Activated naive CD4-positive, alpha-beta T cell treated with anti-CD3 and anti-CD28 coated beads, Interleukin-2, amount 10 ng/mL, durations not matched to agents 7 days and 5 days (primary cell): ENCODE results near the gene AAR2.

Source experiments
- CTCF ChIA-PET: fragments of 350-600 bp; sonication (Branson Sonifier 250); formaldehyde crosslinking; loops from one replicate; lab custom pipeline; 2021; ENCODE audit warnings: antibody characterized with exemption; lab: Charles Lee
- DNase-seq: peaks from one replicate; pipeline ENCODE4 v3.0.0-alpha.2; 2020
- H3K27ac Mint-ChIP-seq: one replicate; pipeline ENCODE4 v1.8.0; 2021; ENCODE audit warnings: mild to moderate bottlenecking, moderate library complexity, mixed read lengths
- H3K27me3 Mint-ChIP-seq: one replicate; pipeline ENCODE4 v1.8.0; 2021; ENCODE audit warnings: mild to moderate bottlenecking, mixed read lengths
- H3K36me3 Mint-ChIP-seq: one replicate; pipeline ENCODE4 v1.8.0; 2021; ENCODE audit warnings: mixed read lengths
- H3K4me1 Mint-ChIP-seq: one replicate; pipeline ENCODE4 v1.8.0; 2021; ENCODE audit warnings: mixed read lengths
- H3K4me3 Mint-ChIP-seq: one replicate; pipeline ENCODE4 v1.8.0; 2021; ENCODE audit warnings: mild to moderate bottlenecking, moderate library complexity, mixed read lengths
- H3K9me3 Mint-ChIP-seq: one replicate; pipeline ENCODE4 v1.8.0; 2021; ENCODE audit warnings: mixed read lengths

AAR2 gene

DNA sequence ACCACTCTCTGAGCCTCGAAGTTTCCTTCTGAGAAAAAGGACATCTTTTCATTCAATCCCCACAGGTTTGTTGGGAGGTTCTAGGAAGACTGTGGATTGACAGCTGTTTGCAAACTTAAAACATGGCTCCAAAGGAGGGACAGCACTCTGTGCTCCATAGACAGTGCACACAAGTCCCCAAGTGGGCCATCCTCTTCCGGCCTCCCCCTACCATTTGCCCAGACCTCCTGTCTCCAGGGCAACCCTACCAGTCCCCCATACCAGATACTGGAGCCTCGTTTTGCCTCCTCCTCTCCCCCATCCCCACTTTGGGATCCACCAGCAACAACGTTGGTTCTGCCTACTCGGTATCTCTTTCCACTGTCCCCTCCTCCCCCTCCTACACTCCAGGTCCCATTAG lies 61.4 kb downstream of the AAR2 start:
- no peak overlapping the region for H3K4me3 Mint-ChIP-seq
- no peak overlapping the region for H3K27ac Mint-ChIP-seq
- no peak for DNase-seq
- no peaks in the 10 kb centered on the region for H3K4me1 Mint-ChIP-seq
- H3K27me3 Mint-ChIP-seq, result peaks cover 67% of the 10 kb centered on the region
- CTCF ChIA-PET, result no interaction called here
- no peaks in the 10 kb centered on the region for H3K36me3 Mint-ChIP-seq
- H3K9me3 Mint-ChIP-seq, result no peaks in the 10 kb centered on the region

DNA sequence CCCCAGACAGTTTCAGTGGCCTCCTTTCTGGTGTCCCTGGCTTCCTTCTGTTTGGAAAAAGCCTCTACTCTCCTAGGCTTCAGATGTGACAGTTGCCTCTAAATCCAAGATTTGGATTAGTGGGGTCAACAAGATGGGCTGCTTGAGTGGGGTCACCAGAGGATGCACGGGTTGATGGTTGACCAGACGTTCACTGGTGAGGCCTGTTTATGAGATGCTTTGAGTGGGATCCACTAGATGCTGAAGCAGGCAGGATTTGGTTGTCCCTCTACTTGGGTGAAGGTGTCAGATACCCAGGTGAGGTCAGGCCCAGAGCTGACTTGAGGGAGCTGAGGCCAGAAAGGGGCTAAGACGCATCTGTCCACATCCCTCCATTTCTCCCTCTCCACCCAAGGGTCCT lies 61.8 kb downstream of the AAR2 start:
- H3K27ac Mint-ChIP-seq, result no peak overlapping the region
- no peak overlapping the region for H3K4me3 Mint-ChIP-seq
- H3K27me3 Mint-ChIP-seq, result peaks cover 70% of the 10 kb centered on the region
- H3K4me1 Mint-ChIP-seq, result no peaks in the 10 kb centered on the region
- DNase-seq, result no peak
- H3K36me3 Mint-ChIP-seq, result no peaks in the 10 kb centered on the region
- CTCF ChIA-PET, result no interaction called here
- H3K9me3 Mint-ChIP-seq, result no peaks in the 10 kb centered on the region

DNA sequence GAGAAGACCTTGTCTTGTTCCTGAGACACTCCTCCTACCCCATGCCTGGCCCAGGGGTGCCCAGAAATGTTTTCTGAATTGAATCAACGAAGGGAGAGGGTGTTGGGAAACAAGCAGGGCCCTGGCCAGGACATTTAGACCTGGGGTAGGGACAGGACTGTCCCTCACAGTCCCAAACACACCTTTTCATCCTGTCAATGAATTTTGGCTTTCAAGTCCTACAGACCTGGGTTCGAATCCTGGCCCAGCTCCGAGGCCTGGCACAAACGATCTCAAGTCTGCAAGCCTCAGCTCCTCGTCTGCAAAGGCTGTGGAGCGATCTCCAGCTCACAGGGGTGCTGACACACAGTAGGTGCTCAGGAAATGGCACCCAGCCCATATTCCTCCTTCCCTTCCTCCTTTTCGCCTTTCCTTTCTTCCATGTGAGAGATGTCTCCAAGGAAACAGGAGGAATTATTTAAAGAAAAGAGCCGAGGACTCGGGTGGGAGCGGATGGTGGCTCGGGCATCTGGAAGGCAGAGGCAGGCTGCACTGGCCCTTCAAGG lies 62.6 kb downstream of the AAR2 start:
- CTCF ChIA-PET, result no interaction called here
- Mint-ChIP-seq H3K27ac (no peak overlapping the region), H3K4me1 (no peaks in the 10 kb centered on the region), H3K36me3 (no peaks in the 10 kb centered on the region), H3K9me3 (no peaks in the 10 kb centered on the region), H3K4me3 (no peak overlapping the region), H3K27me3 (peaks cover 75% of the 10 kb centered on the region)
- DNase-seq, result no peak

DNA sequence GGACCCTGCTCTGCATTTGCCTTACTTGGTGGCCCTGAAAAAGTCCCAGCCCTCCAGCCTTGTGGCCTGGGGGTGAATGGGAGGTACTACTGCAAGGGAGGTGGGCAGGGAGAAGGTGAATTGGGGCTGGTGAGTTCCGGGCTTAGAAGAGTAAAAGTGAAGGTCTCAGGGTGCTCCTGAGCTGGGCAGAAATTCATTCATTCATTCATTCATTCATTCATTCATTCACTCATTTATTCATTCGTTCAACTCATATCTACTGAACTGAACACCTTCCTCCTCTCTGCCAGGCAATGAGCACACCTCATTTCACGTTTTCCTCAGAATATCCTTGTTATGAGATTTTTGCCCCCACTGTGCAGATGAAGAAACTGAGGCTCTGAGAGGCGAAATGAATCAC lies 63.2 kb downstream of the AAR2 start:
- Mint-ChIP-seq H3K27me3 (peaks cover 74% of the 10 kb centered on the region), H3K36me3 (no peaks in the 10 kb centered on the region)
- no peak for DNase-seq

DNA sequence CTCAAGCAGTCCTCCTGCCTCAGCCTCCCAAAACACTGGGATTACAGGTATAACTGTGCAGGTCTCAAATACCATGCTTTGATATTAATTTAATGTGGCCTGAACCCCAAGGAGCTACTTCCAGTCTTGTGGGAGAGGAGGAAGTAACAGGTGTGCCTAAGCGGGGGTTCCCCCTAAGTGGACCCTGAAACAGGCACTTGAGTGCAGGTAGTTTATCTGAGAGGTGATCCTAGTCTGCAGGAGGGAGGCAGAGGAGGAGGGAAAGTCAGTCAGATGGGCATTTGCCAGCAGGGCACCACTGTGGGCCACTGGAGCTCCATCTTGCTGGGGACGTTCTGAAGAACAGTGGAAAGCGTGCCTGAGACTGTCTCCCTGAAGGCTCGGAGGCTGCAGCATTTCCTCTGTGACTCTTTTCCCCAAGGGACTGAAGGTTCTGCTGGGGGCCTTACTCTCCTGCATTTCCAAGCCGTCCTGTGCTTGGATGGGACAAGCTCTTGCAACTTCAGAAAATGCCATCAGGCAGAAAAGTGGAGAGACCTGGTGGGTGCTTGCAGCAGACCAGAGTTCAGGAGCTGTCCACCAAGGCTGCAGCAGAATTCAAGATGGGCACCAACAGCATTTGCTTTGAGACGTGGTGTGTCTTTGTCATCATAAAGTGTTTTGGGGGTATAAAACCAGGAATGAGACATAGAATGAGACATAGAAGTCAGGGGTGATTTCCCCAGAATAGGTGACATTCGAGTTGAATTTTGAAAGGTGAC lies 65.3 kb downstream of the AAR2 start:
- H3K27ac Mint-ChIP-seq, result no peak overlapping the region
- no peak for DNase-seq
- H3K27me3 Mint-ChIP-seq, result peaks cover 77% of the 10 kb centered on the region
- H3K4me3 Mint-ChIP-seq, result no peak overlapping the region
- CTCF ChIA-PET, result interaction anchor here (0.7 kb wide), 1 partner anchor 138 kb away, joined by 3 read pairs; no protein-coding TSS in a partner anchor
- H3K4me1 Mint-ChIP-seq, result peaks cover 3% of the 10 kb centered on the region
- H3K36me3 Mint-ChIP-seq, result no peaks in the 10 kb centered on the region
- H3K9me3 Mint-ChIP-seq, result no peaks in the 10 kb centered on the region

More for the DNA sequence above, 63.2 kb downstream of the AAR2 start:
- Mint-ChIP-seq H3K9me3 (no peaks in the 10 kb centered on the region), H3K4me1 (no peaks in the 10 kb centered on the region), H3K4me3 (no peak overlapping the region), H3K27ac (no peak overlapping the region)
- CTCF ChIA-PET, result no interaction called here

DNA sequence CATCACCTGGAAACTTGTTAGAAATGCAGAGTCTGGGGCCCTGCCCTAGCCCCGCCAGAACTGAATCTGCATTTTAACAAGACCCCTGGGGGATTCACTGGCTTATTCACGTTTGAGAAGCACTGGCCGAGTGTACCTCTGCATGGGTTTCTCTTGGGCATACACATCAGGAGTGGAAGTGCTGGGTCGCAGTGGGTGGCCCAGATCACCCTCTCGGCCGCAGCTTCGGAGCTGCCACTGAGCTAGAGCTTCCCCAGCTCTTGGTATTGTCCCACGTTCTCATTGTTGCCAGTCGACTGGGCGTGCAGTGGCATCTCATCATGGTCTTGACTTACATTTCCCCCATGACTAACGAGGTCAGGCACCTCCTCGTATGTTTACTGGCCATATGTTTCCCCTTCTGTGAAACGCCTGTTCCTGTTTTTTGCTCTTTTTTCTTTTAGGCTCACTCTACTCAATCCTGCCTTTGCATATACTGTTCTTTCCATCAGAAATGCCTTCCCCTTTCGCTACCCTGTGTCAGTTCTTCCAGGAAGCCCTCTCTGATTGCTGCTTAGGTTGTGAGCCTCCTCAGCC lies 66.8 kb downstream of the AAR2 start:
- no peak for DNase-seq
- no peak overlapping the region for H3K4me3 Mint-ChIP-seq
- CTCF ChIA-PET, result interaction anchor here (1.2 kb wide), 1 partner anchor 309 kb away, joined by 3 read pairs; no protein-coding TSS in a partner anchor
- H3K4me1 Mint-ChIP-seq, result peaks cover 3% of the 10 kb centered on the region
- H3K27ac Mint-ChIP-seq, result no peak overlapping the region
- no peaks in the 10 kb centered on the region for H3K9me3 Mint-ChIP-seq
- no peaks in the 10 kb centered on the region for H3K36me3 Mint-ChIP-seq
- peaks cover 82% of the 10 kb centered on the region for H3K27me3 Mint-ChIP-seq

DNA sequence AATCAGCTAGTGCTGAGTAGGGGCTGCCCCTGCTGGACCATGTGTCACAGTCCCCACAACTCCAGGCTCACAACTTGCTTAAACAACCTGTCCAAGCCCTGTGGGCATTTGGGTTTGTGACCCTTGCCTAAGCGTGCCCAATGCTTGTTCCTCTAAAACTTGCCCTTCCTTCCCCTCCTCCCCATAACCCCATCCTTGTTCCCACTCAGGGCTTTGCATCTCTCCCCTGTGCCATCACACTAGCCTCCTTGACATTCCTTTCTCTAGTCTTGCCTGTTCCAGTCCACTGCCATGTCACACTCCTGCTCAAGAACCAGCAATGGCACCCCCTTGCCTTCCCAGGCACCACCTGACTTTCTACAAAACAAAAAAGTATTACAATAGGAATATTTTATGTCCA lies 67.6 kb downstream of the AAR2 start:
- CTCF ChIA-PET, result no interaction called here
- H3K36me3 Mint-ChIP-seq, result no peaks in the 10 kb centered on the region

DNA sequence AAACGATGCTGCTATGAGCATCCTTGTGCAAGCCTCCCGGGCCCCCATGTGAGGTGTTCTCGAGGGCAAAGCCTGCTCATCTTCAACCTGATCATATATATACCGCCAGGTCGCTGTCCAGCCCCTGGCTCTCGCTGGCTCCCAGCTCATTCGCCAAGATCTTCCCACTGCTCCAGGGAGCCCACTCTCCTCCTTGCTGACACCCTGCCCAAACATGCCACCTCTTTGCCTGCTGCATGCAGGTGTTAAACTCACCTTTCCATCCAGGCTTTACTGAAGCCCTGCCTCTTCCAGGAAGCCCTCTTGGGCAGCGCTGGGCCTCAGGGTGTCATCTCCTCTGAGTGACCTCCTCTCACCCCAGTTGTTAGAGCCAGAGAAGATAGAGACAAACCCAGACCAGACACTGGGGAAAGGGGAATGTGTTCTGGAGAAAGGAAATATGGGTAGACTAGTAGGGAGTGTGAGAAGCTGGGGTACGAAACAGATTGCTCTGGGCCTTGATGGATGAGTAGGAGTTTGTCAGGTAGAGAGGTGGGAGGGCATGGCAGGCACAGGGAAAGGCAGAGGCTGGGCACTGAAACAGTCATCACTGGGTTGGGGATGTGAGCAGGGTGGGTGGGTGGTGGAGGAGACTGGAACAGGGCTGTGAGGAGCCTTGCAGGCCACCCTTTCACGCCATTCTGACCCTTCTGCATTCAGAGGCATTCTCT lies 68.7 kb downstream of the AAR2 start:
- no peak overlapping the region for H3K4me3 Mint-ChIP-seq
- H3K27ac Mint-ChIP-seq, result no peak overlapping the region
- CTCF ChIA-PET, result no interaction called here
- no peaks in the 10 kb centered on the region for H3K9me3 Mint-ChIP-seq
- H3K27me3 Mint-ChIP-seq, result peaks cover 82% of the 10 kb centered on the region
- peaks cover 3% of the 10 kb centered on the region for H3K4me1 Mint-ChIP-seq
- no peaks in the 10 kb centered on the region for H3K36me3 Mint-ChIP-seq
- no peak for DNase-seq

More for the DNA sequence above, 67.6 kb downstream of the AAR2 start:
- DNase-seq, result no peak
- H3K4me3 Mint-ChIP-seq, result no peak overlapping the region
- H3K4me1 Mint-ChIP-seq, result peaks cover 3% of the 10 kb centered on the region
- H3K27me3 Mint-ChIP-seq, result peaks cover 82% of the 10 kb centered on the region
- H3K9me3 Mint-ChIP-seq, result no peaks in the 10 kb centered on the region
- H3K27ac Mint-ChIP-seq, result no peak overlapping the region

DNA sequence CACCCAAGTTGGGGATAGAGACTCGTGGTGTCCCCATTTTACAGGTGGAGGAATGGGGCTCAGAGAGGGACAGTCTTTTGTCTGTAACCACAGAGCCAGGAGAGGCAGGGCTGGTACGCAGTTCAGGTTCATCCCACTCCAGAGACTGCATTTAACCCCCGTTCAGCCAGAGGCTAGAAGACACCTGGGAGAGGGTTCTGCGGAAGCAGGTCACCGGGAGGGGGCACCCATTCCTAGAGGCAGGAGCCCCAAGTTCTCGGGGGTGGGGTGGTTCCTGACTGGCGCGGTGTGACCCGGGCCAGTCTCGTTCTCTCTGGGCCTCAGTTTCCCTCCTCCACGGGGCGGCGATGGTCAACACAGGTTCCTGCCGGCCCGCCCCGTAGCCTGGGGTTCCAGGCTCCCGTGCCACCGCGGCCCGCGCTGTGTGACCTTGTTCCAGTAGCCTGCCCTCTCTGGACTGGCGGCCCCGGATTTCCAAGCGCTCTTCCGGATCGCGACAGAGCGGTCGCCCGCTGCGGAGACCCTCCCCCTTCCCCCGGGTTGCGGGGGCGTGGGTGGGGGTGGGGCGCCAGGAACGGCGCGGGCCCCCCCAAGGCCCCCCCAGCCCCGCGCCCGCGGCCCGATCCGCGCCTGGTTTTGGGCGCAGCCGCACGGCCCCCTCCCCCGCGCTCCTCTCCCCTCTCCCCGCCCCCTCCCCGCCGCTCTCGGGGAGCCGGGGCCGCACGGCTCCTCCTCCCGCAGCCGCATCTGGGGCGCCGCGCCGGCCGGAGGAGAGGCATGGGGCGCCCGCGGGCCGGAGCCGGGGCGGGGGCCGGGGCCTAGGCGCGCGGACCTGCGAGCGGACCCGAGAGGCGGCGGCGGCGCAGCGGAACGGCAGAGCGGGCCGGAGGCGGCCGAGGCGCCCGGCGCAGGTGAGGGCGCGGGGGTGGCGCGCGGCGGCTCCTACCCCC lies 69.6 kb downstream of the AAR2 start, which contains the start of gene DLGAP4:
DLGAP4 (plus strand) TSS at position 738 of the 950 bp plus-strand sequence. CDS start 125,379 bp downstream, outside the sequence.
- DNase-seq, result no peak
- CTCF ChIA-PET, result no interaction called here
- Mint-ChIP-seq H3K36me3 (no peaks in the 10 kb centered on the region), H3K4me1 (peaks cover 3% of the 10 kb centered on the region), H3K27me3 (peaks cover 84% of the 10 kb centered on the region), H3K4me3 (no peak within 1 kb of the TSS), H3K9me3 (no peaks in the 10 kb centered on the region), H3K27ac (no peak within 1 kb of the TSS)
